ENCODE measurements around the gene ZNF397.
"Not testable (repeated sequence)": the region's sequence is repeated elsewhere in the genome, so short reads cannot be mapped to it uniquely, and the experiment has no call there.

Gene ZNF397

GRCh38 chr18:35203067-35203466 is 37.8 kb upstream of the ZNF397 start:
- in situ Hi-C loops (cut with MboI; ENCODE audit: low sequenced_read_pairs, unreplicated experiment), result no loop called here
- no peak for DNase-seq (ENCODE audit: low spot score)
- no peak for TF ChIP-seq CTCF (IDR thresholded peaks at IDR 0.05; ENCODE audit: borderline replicate concordance, control extremely low read depth, extremely low read depth, insufficient read depth, missing control alignments)

GRCh38 chr18:35205199-35205712 is 35.6 kb upstream of the ZNF397 start:
- no peak for TF ChIP-seq CTCF (IDR thresholded peaks at IDR 0.05; ENCODE audit: borderline replicate concordance, control extremely low read depth, extremely low read depth, insufficient read depth, missing control alignments)
- in situ Hi-C loops (cut with MboI; ENCODE audit: low sequenced_read_pairs, unreplicated experiment), result no loop called here
- DNase-seq (ENCODE audit: low spot score), result no peak

- in situ Hi-C loops (cut with MboI; ENCODE audit: low sequenced_read_pairs, unreplicated experiment); DNase-seq (ENCODE audit: low spot score): not testable (repeated sequence)
Measured at GRCh38 chr18:35205746-35206458, 34.9 kb upstream of the ZNF397 start.

- in situ Hi-C loops (cut with MboI; ENCODE audit: low sequenced_read_pairs, unreplicated experiment), result no loop called here
- DNase-seq (ENCODE audit: low spot score), result no peak
- TF ChIP-seq CTCF (IDR thresholded peaks at IDR 0.05; ENCODE audit: borderline replicate concordance, control extremely low read depth, extremely low read depth, insufficient read depth, missing control alignments), result no peak
Measured at GRCh38 chr18:35215026-35215425, 25.8 kb upstream of the ZNF397 start.

- DNase-seq (ENCODE audit: low spot score); in situ Hi-C loops (cut with MboI; ENCODE audit: low sequenced_read_pairs, unreplicated experiment): not testable (repeated sequence)
Measured at GRCh38 chr18:35216611-35217010, 24.2 kb upstream of the ZNF397 start.

GRCh38 chr18:35219331-35219730 is 21.5 kb upstream of the ZNF397 start:
- DNase-seq (ENCODE audit: low spot score), result not testable (repeated sequence)

GRCh38 chr18:35220424-35220823 is 20.4 kb upstream of the ZNF397 start:
- no peak for TF ChIP-seq CTCF (IDR thresholded peaks at IDR 0.05; ENCODE audit: borderline replicate concordance, control extremely low read depth, extremely low read depth, insufficient read depth, missing control alignments)
- in situ Hi-C loops (cut with MboI; ENCODE audit: low sequenced_read_pairs, unreplicated experiment), result loop anchor here (10.0 kb wide), 1 partner anchor 154 kb away; the partner anchor contains the start of gene ZNF396
- no peak for DNase-seq (ENCODE audit: low spot score)

More at GRCh38 chr18:35219331-35219730, 21.5 kb upstream of the ZNF397 start:
- in situ Hi-C loops (cut with MboI; ENCODE audit: low sequenced_read_pairs, unreplicated experiment), result not testable (repeated sequence)

GRCh38 chr18:35223797-35224196 is 17.0 kb upstream of the ZNF397 start:
- DNase-seq (ENCODE audit: low spot score), result no peak
- in situ Hi-C loops (cut with MboI; ENCODE audit: low sequenced_read_pairs, unreplicated experiment), result loop anchor here (10.0 kb wide), 1 partner anchor 151 kb away; the partner anchor contains the start of gene ZNF396
- no peak for TF ChIP-seq CTCF (IDR thresholded peaks at IDR 0.05; ENCODE audit: borderline replicate concordance, control extremely low read depth, extremely low read depth, insufficient read depth, missing control alignments)
